Keratinocyte (primary cell): ENCODE data around the gene MED12L. TPM values are rescaled to one million over a fixed set of nuclear protein-coding genes. Genes with fewer than 3 reads are reported as not detected.

Experiments
- DNase-seq: peaks from one replicate; pipeline ENCODE4 v3.0.0-alpha.2; 2011; ENCODE audit warnings: low read depth, missing footprints, low spot score
- FAIRE-seq: peaks from 2 replicates; lab custom pipeline; 2011; peaks lifted over from hg19 to GRCh38; lab: Jason Lieb, UNC
- H2AFZ ChIP-seq: 2 replicates; pipeline ENCODE4 v1.6.0; 2012; ENCODE audit warnings: low read length, control low read depth, inconsistent platforms; ENCODE audit not compliant: control insufficient read depth
- H3K27ac ChIP-seq: 2 replicates; pipeline ENCODE4 v1.5.1; 2011; ENCODE audit warnings: low read length; ENCODE audit not compliant: control insufficient read depth, insufficient read depth
- H3K27me3 ChIP-seq: 3 replicates; pipeline ENCODE4 v1.6.0; 2011; ENCODE audit warnings: low read length; ENCODE audit not compliant: control insufficient read depth, insufficient read depth; ENCODE audit errors: extremely low read depth
- H3K36me3 ChIP-seq, 2 experiments: 2 replicates in 1 of 2; 3 replicates in 1 of 2; pipeline ENCODE4 v1.5.1; 2011; ENCODE audit warnings: low read length in 2 of 2, mild to moderate bottlenecking in 1 of 2; ENCODE audit not compliant: control insufficient read depth in 2 of 2, insufficient read depth in 2 of 2; ENCODE audit errors: extremely low read depth in 1 of 2
- H3K4me1 ChIP-seq: 3 replicates; pipeline ENCODE4 v1.5.1; 2011; ENCODE audit warnings: low read length; ENCODE audit not compliant: control insufficient read depth, insufficient read depth; ENCODE audit errors: extremely low read depth
- H3K4me2 ChIP-seq: 3 replicates; pipeline ENCODE4 v1.6.0; 2011; ENCODE audit warnings: low read depth, low read length; ENCODE audit not compliant: control insufficient read depth, insufficient read depth; ENCODE audit errors: extremely low read depth
- H3K4me3 ChIP-seq, 3 experiments: fragments of 200-600 bp in 1 of 3; sonication (generic) in 1 of 3; 2 replicates in 2 of 3; 3 replicates in 1 of 3; pipeline ENCODE4 v1.5.1; 2011 to 2016; ENCODE audit warnings: low read length in 3 of 3, mild to moderate bottlenecking in 3 of 3, control low read depth in 2 of 3, inconsistent platforms in 1 of 3, low read depth in 1 of 3, mixed read lengths in 1 of 3, mixed run types in 1 of 3, moderate library complexity in 1 of 3; ENCODE audit not compliant: control insufficient read depth in 2 of 3, insufficient read depth in 2 of 3; ENCODE audit errors: extremely low read depth in 1 of 3
- H3K79me2 ChIP-seq: 2 replicates; pipeline ENCODE4 v1.6.0; 2012; ENCODE audit warnings: low read length; ENCODE audit not compliant: control insufficient read depth, insufficient read depth
- H3K9ac ChIP-seq: 3 replicates; pipeline ENCODE4 v1.6.0; 2011; ENCODE audit warnings: low read length; ENCODE audit not compliant: control insufficient read depth, insufficient read depth; ENCODE audit errors: extremely low read depth
- H3K9me1 ChIP-seq: 3 replicates; pipeline ENCODE4 v1.6.0; 2011; ENCODE audit warnings: low read length; ENCODE audit not compliant: control insufficient read depth, insufficient read depth; ENCODE audit errors: extremely low read depth
- H3K9me3 ChIP-seq: 2 replicates; pipeline ENCODE4 v1.5.1; 2012; ENCODE audit warnings: low read depth, low read length; ENCODE audit not compliant: control insufficient read depth
- H4K20me1 ChIP-seq: 3 replicates; pipeline ENCODE4 v1.6.0; 2011; ENCODE audit warnings: low read length; ENCODE audit not compliant: control insufficient read depth, insufficient read depth; ENCODE audit errors: extremely low read depth
- CTCF ChIP-seq, 3 experiments: IDR thresholded peaks in 1 of 3; conservative IDR thresholded peaks in 1 of 3; optimal IDR thresholded peaks in 1 of 3; 2 replicates in 2 of 3; 3 replicates in 1 of 3; pipeline versions ENCODE3 to v1.5.1; 2011; ENCODE audit warnings: low read length in 3 of 3, mild to moderate bottlenecking in 3 of 3, moderate library complexity in 2 of 3, control low read depth in 1 of 3, inconsistent platforms in 1 of 3; ENCODE audit not compliant: insufficient read depth in 2 of 3; ENCODE audit errors: extremely low read depth in 1 of 3
- EZH2 ChIP-seq: IDR thresholded peaks from one replicate; pipeline ENCODE4 v1.6.1; 2012; ENCODE audit warnings: inconsistent platforms, mild to moderate bottlenecking, low read length, moderate library complexity
- dilution Hi-C: fragments of 300-500 bp; cut with MboI; formaldehyde crosslinking; loops from one replicate; pipeline ENCODE4 v1.7.0; 2020; ENCODE audit warnings: low sequenced_read_pairs; ENCODE audit not compliant: extremely low pct_ligation_motif_present
- polyA plus RNA-seq, 5 experiments: library from polyadenylated mRNA; depleted of rRNA in 3 of 5; stranded (reverse) in 3 of 5; stranded (forward) in 1 of 5; unstranded in 1 of 5; fragments of >200 nt; gene quantifications; 1 replicate in 1 of 5; 2 replicates in 3 of 5; 3 replicates in 1 of 5; pipeline versions ENCODE4 v1.2.1 to v1.2.3, GENCODE V29; 2011 to 2012; ENCODE audit warnings: missing spikeins in 2 of 5, low read depth in 1 of 5, low replicate concordance in 1 of 5

MED12L gene
- polyA plus RNA-seq, 1 donor (not counting 4 experiments of a cell fraction or from before 2014, with no cell fraction given) = 0.04 TPM

DNA sequence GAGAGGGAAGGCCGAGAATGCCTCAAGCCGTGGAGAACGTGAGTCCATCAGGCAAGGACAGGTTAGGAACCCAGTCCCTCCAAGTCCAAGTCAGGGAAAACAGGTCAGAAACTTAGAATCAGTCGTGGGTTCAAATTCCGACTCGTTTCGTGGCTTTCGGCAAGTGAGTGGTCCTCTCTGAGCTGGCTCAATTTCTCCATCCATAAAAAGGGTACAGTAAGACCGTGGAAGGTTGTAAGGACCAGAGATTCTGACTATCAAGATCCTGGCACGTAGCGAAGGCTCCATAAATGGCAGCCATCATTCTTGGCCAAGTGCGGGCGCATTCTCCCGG lies 604 bp upstream of the MED12L start:
- Histone ChIP-seq H2AFZ (peak overlapping the region; percentile 49), H3K9me1 (no peaks in the 10 kb centered on the region)
- no peak for FAIRE-seq

DNA sequence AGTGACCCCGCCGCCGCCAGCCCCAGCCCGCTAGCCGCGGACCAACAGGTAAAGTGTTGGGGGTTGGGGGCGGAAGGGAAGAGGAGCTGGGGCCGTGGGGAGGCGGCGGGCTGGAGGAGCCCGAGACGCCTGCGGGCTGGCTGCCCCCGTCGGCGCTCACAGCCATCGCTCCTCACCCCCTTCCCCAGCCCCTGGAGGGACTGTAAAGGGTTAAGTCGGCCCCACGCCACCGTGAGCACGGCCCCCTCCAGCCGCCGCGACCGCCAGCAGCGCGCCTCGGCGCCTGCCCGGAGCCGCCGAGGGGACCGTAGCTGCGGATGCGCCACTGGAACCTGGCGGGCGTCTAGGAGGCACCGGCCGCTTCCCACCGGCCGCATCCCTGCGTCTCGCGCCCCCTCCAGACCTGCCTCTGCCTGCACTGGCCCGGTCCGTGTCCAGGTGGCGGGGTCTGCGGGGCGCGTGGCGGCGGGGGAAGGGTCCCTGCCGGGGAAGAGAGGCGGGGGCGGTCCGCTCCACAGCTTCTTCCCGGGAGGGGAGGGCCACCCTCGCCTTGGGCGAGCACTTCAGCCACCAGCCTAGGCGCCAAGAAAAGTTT lies 522 bp downstream of the MED12L start:
- Histone ChIP-seq H2AFZ (peak overlapping the region; percentile 15), H3K9ac (no peak overlapping the region), H3K4me3 (peak overlapping the region; percentile 34 to 61 (median 57))

More for the DNA sequence above, 604 bp upstream of the MED12L start:
- peak overlapping the region; percentile 73 for H3K4me2 ChIP-seq
- H3K9me3 ChIP-seq = no peaks in the 10 kb centered on the region
- TF ChIP-seq CTCF (optimal IDR thresholded peaks at IDR 0.05 in 1 of 3, IDR thresholded peaks at IDR 0.05 in 1 of 3, conservative IDR thresholded peaks at IDR 0.05 in 1 of 3; ENCODE audit: extremely low read depth in 1 of 3, insufficient read depth in 2 of 3, low read length in 3 of 3) = no peak
- no peak for TF ChIP-seq EZH2
- DNase-seq = no peak
- peaks cover 63% of the 10 kb centered on the region for H3K27me3 ChIP-seq
- H3K4me1 ChIP-seq = peaks cover 6% of the 10 kb centered on the region
- no peak overlapping the region for H3K9ac ChIP-seq
- no peak overlapping the region for H3K27ac ChIP-seq
- peak overlapping the region; percentile 34 to 57 (median 43) for H3K4me3 ChIP-seq
- no peaks in the 10 kb centered on the region for H3K79me2 ChIP-seq
- dilution Hi-C loops = no loop called here
- no peaks in the 10 kb centered on the region for H4K20me1 ChIP-seq
- no peaks in the 10 kb centered on the region for H3K36me3 ChIP-seq

More for the DNA sequence above, 522 bp downstream of the MED12L start:
- TF ChIP-seq CTCF (optimal IDR thresholded peaks at IDR 0.05 in 1 of 3, IDR thresholded peaks at IDR 0.05 in 1 of 3, conservative IDR thresholded peaks at IDR 0.05 in 1 of 3; ENCODE audit: extremely low read depth in 1 of 3, insufficient read depth in 2 of 3, low read length in 3 of 3) (no peak), EZH2 (peak; percentile 45)
- H3K4me2 ChIP-seq = peak overlapping the region; percentile 73
- FAIRE-seq = no peak
- no peaks in the 10 kb centered on the region for H3K9me3 ChIP-seq
- DNase-seq = no peak
- dilution Hi-C loops = no loop called here
- no peak overlapping the region for H3K27ac ChIP-seq
- no peaks in the 10 kb centered on the region for H3K79me2 ChIP-seq
- H3K36me3 ChIP-seq = no peaks in the 10 kb centered on the region
- H3K9me1 ChIP-seq = no peaks in the 10 kb centered on the region
- peaks cover 63% of the 10 kb centered on the region for H3K27me3 ChIP-seq
- H4K20me1 ChIP-seq = no peaks in the 10 kb centered on the region
- H3K4me1 ChIP-seq = peaks cover 6% of the 10 kb centered on the region
